ENCODE data around the gene SPATA22.
"Not testable (repeated sequence)": the region's sequence is repeated elsewhere in the genome, so short reads cannot be mapped to it uniquely, and the experiment has no call there.

The SPATA22 gene

DNA sequence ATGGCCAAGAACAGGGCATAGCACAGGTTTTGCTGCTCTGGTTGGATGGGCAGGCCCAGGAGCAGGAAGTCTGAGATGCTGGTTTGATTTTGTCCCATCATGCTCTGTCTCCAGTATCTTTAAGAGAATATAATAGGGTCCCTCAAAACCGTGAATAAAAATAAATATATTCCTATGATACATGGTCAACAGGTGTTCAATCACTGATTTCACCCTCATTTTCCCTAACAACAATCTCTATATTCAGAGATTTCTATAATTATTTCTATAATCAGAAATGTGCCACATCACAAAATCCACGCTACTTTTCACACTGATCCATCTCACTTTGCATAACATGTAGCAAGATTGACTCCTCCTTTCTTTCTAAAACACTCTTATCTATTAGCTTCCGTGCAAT is 37.9 kb downstream of the SPATA22 start, which contains the start of gene OR1E2:
OR1E2 (minus strand) TSS at position 101 of the 400 bp plus-strand sequence; CDS start at position 101, 0 bp downstream.
- no peak for DNase-seq (ENCODE audit: extremely low spot score)
- CTCF ChIA-PET = no interaction called here
- TF ChIP-seq SP1 (IDR thresholded peaks at IDR 0.05) (no peak), HDGF (IDR thresholded peaks at IDR 0.05; ENCODE audit: borderline replicate concordance) (no peak), BHLHE40 (IDR thresholded peaks at IDR 0.05; ENCODE audit: borderline replicate concordance) (no peak), L3MBTL2 (conservative IDR thresholded peaks at IDR 0.05) (no peak), ZNF384 (IDR thresholded peaks at IDR 0.05) (no peak)
- POLR2A ChIA-PET = no interaction called here

DNA sequence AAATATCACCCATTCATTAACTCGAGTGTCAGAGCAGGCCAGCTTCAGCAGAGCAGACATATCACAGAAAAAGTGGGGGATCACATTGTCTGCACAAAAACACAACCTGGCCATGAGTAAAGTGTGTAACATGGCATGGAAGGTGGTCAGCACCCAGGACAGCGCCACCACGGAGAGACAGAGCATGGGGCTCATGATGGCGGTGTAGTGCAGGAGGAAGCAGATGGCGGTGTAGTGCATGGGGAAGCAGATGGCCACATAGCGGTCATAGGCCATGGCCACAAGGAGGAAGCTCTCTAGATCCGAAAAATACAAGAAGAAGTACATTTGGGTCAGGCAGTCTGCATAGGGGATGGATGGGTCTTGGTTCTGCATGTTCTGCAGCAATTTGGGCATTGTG is 38.4 kb downstream of the SPATA22 start:
- DNase-seq (ENCODE audit: extremely low spot score); POLR2A ChIA-PET; CTCF ChIA-PET: not testable (repeated sequence)

DNA sequence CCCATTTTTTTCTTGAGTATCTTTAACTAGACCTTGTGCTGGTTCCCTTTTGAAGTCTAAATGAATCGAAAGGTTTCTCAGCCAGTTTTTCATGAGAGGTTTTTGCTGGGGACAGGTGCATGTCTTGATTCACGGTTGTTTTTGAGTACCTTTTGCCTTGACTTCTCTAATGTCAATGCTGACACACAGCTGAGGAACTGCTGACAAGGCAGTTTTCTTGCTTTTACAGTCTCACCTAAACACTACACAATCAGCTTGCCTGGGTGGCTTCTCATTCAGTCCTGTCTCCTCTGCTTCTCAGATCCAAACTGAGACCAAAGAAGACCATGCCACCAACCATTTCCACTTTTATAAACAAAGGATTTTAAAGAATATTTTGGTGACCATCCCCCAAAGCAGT is 53.4 kb downstream of the SPATA22 start:
- TF ChIP-seq HDGF (IDR thresholded peaks at IDR 0.05; ENCODE audit: borderline replicate concordance) (no peak), ELF4 (IDR thresholded peaks at IDR 0.05) (no peak), FOXA1 (IDR thresholded peaks at IDR 0.05) (no peak)
- CTCF ChIA-PET = no interaction called here
- no peak for DNase-seq (ENCODE audit: extremely low spot score)
- POLR2A ChIA-PET = no interaction called here

DNA sequence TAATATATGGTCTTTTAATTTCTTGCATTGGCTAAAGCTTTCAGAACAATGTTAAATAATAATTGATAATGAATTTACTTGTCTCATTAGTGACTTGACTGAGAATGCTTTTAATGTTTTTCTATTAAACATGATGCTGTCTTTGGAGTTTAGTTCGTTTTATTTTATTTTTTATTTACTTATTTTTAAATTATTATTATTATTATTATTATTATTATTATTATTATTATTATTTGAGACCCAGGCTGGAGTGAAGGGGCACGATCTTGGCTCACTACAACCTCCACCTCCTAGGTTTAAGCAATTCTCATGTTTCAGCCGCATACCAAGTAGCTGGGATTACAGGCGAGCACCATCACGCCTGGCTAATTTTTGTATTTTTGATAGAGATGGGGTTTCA is 56.0 kb downstream of the SPATA22 start:
- ChIA-PET POLR2A (no interaction called here), CTCF (no interaction called here)
- no peak for DNase-seq (ENCODE audit: extremely low spot score)
- TF ChIP-seq L3MBTL2 (conservative IDR thresholded peaks at IDR 0.05) (no peak), BHLHE40 (IDR thresholded peaks at IDR 0.05; ENCODE audit: borderline replicate concordance) (no peak), FOXM1 (IDR thresholded peaks at IDR 0.05; ENCODE audit: borderline replicate concordance) (no peak), ZNF384 (IDR thresholded peaks at IDR 0.05) (no peak), CTBP1 (IDR thresholded peaks at IDR 0.05; ENCODE audit: borderline replicate concordance) (no peak), LEF1 (IDR thresholded peaks at IDR 0.05; ENCODE audit: borderline replicate concordance) (no peak), ARNT (IDR thresholded peaks at IDR 0.05) (no peak), FOXK2 (IDR thresholded peaks at IDR 0.05) (no peak), SUZ12 (IDR thresholded peaks at IDR 0.05) (no peak), HDGF (IDR thresholded peaks at IDR 0.05; ENCODE audit: borderline replicate concordance) (no peak), SP1 (IDR thresholded peaks at IDR 0.05) (no peak), ELF4 (IDR thresholded peaks at IDR 0.05) (no peak), FOXA1 (IDR thresholded peaks at IDR 0.05) (no peak)
- TF ChIP-seq, protein P1, sequence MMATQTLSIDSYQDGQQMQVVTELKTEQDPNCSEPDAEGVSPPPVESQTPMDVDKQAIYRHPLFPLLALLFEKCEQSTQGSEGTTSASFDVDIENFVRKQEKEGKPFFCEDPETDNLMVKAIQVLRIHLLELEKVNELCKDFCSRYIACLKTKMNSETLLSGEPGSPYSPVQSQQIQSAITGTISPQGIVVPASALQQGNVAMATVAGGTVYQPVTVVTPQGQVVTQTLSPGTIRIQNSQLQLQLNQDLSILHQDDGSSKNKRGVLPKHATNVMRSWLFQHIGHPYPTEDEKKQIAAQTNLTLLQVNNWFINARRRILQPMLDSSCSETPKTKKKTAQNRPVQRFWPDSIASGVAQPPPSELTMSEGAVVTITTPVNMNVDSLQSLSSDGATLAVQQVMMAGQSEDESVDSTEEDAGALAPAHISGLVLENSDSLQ (IDR thresholded peaks at IDR 0.05) = no peak

DNA sequence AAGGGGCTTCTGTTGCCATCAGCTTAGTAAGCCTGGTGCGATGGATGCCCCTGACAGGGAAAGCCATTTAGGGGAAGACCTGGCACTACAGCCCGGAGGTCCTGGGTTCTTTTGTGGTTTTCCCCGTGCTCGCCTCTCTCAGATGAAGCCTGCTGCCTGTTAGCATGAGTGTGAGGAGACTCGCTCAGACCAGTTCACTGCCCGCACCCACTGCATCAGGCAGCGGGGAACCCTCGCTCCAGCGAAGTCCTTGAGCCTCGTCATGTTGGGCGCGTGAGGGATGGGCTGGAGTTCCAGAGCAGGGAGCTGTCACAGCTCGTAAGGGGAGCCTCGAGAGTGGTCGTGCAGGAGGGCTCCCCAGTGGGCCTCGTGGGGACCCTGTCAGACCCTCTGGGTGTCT is 59.4 kb downstream of the SPATA22 start:
- POLR2A ChIA-PET; DNase-seq (ENCODE audit: extremely low spot score); CTCF ChIA-PET: not testable (repeated sequence)

- ChIA-PET CTCF (no interaction called here), POLR2A (no interaction called here)
- no peak for TF ChIP-seq HDGF (IDR thresholded peaks at IDR 0.05; ENCODE audit: borderline replicate concordance)
- no peak for DNase-seq (ENCODE audit: extremely low spot score)
These were observed 60.5 kb downstream of the SPATA22 start, which contains the start of gene OR3A3 for GRCh38 chr17:3411070-3411469. Gene OR3A3 (plus strand): TSS chr17:3411370.

GRCh38 chr17:3403856-3404255 is 67.8 kb downstream of the SPATA22 start:
- CTCF ChIA-PET; POLR2A ChIA-PET; DNase-seq (ENCODE audit: extremely low spot score): not testable (repeated sequence)

DNA sequence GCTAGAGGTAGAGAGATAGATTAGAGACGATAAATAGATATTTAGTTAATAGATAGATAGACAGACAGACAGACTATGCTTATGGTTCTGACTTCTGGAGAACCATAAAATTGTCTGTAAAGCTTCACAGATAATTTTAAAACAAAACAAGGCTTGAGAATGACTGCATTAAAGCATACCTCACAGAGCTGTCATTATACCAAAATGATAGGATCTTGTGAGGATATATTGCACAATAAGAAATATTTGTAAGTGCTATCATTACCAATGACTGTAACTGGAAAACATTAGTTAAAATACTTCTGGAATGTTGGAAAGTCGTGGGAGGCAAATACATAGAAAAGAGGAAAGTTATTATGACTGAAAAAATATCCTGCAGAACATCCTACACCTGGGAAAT is 69.8 kb downstream of the SPATA22 start:
- CTCF ChIA-PET = no interaction called here
- POLR2A ChIA-PET = no interaction called here
- DNase-seq (ENCODE audit: extremely low spot score) = no peak
- TF ChIP-seq SP1 (IDR thresholded peaks at IDR 0.05) = no peak
- TF ChIP-seq, protein P1 (IDR thresholded peaks at IDR 0.05) = no peak
- no peak for TF ChIP-seq LEF1 (IDR thresholded peaks at IDR 0.05; ENCODE audit: borderline replicate concordance)
- no peak for TF ChIP-seq L3MBTL2 (conservative IDR thresholded peaks at IDR 0.05)
- no peak for TF ChIP-seq FOXK2 (IDR thresholded peaks at IDR 0.05)
- no peak for TF ChIP-seq SUZ12 (IDR thresholded peaks at IDR 0.05)
- TF ChIP-seq HDGF (IDR thresholded peaks at IDR 0.05; ENCODE audit: borderline replicate concordance) = no peak
- TF ChIP-seq BHLHE40 (IDR thresholded peaks at IDR 0.05; ENCODE audit: borderline replicate concordance) = no peak

DNA sequence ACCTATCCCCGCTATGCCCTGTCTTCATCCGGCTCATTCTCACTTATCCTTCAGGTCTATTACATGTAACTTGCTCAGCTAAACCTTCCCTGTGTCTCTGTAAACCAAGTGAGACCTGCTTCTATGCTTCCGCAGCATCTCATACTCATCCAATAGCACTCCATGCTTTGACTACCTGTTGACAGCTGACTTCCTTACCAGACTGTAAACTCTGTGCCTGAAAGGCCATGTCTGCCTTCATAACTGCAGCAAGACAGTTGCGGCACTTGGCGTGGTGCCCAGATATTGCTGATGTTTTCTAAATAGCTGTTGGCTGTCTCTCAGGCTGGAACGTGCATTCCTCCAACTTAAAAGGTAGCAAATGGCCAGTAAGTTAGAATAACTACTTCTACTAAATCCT is 71.6 kb downstream of the SPATA22 start:
- ChIA-PET CTCF (no interaction called here), POLR2A (no interaction called here)
- DNase-seq (ENCODE audit: extremely low spot score) = no peak
- TF ChIP-seq, protein P1 (IDR thresholded peaks at IDR 0.05) = no peak
- TF ChIP-seq ELF4 (IDR thresholded peaks at IDR 0.05) (no peak), BHLHE40 (IDR thresholded peaks at IDR 0.05; ENCODE audit: borderline replicate concordance) (no peak), FOXK2 (IDR thresholded peaks at IDR 0.05) (no peak), SUZ12 (IDR thresholded peaks at IDR 0.05) (no peak), FOXM1 (IDR thresholded peaks at IDR 0.05; ENCODE audit: borderline replicate concordance) (no peak), CTBP1 (IDR thresholded peaks at IDR 0.05; ENCODE audit: borderline replicate concordance) (no peak), SP1 (IDR thresholded peaks at IDR 0.05) (no peak), TARDBP (IDR thresholded peaks at IDR 0.05) (no peak), ARNT (IDR thresholded peaks at IDR 0.05) (no peak), FOXA1 (IDR thresholded peaks at IDR 0.05) (no peak), LEF1 (IDR thresholded peaks at IDR 0.05; ENCODE audit: borderline replicate concordance) (no peak), ZNF384 (IDR thresholded peaks at IDR 0.05) (no peak), HDGF (IDR thresholded peaks at IDR 0.05; ENCODE audit: borderline replicate concordance) (no peak), NFRKB (IDR thresholded peaks at IDR 0.05) (no peak), L3MBTL2 (conservative IDR thresholded peaks at IDR 0.05) (no peak)

Measured in HEK293T (cell line).